Measurements from ENCODE around the gene ABHD17B.

DNA sequence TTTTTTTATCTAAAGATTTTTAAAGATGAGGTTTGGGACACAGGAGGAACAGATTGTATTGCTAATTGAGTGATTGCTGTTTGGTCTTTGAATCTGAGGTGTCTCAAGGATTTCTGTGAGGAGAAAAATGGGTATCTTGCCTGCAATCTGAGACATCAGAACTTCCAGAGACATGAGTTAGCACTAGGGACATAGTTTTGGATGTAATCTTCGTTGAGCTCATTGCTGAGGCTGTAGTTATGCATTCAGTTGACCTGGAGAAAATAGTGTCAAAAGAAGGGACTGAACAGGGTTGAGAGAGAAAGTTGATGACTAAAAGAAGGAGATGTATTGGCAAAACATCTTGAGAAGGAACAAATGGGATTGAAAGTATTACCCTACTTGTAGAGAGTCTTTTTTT is 25.1 kb upstream of the ABHD17B start:
- no peak for TF ChIP-seq CTCF (conservative IDR thresholded peaks at IDR 0.05; ENCODE audit: low read length)
- TF ChIP-seq EZH2phosphoT487 (IDR thresholded peaks at IDR 0.05; ENCODE audit: borderline replicate concordance): no peak
